ENCODE data around the gene NSRP1.

DNA sequence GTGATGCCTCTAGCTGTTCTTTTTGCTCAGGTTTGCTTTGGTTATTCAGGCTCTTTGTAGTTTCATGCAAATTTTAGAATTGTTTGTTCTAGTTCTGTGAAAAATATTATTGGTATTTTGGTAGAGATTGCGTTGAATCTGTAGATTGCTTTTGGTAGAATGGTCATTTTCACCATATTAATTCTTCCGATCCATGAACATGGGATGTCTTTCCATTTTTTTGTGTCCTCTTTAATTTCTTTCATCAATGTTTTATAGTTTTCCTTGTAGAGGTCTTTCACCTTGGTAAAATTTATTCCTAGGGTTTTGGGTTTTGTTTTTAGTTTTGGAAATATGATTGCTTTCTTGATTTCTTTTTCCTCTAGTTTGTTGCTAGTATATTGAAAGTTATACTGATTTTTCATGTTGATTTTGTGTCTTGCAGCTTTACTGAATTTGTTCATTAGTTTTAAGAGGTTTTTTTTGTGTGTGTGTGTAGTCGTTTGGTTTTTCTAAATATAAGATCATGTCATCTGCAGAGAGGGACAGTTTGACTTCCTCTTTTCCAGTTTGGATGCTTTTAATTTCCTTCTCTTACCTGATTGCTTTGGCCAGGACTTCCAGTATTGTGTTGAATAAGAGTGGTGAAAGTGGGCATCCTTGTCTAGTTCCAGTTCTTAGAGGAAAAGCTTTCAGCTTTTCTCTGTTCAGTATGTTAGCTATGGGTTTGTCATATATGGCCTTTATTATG is 42.4 kb downstream of the NSRP1 start:
- no peak for TF ChIP-seq CTCF (IDR thresholded peaks at IDR 0.05)
- no peak for TF ChIP-seq POLR2A (IDR thresholded peaks at IDR 0.05)
